ENCODE data around the gene FNDC11.

Gene FNDC11

GRCh38 chr20:63591147-63591533, 37.2 kb downstream of the FNDC11 start:
- Histone ChIP-seq H3K9ac (ENCODE audit: insufficient read length, low read depth) (no peak overlapping the region), H3K27me3 (ENCODE audit: insufficient read depth, insufficient read length) (no peaks in the 10 kb centered on the region), H3K36me3 (ENCODE audit: insufficient read depth, insufficient read length, low read length) (peaks cover 70% of the 10 kb centered on the region), H3K4me1 (ENCODE audit: insufficient read depth, insufficient read length) (peaks cover 21% of the 10 kb centered on the region), H3K9me3 (ENCODE audit: insufficient read depth, low read length) (no peaks in the 10 kb centered on the region), H3K4me3 (ENCODE audit: insufficient read length, low read depth) (no peak overlapping the region)
- no peak for DNase-seq (ENCODE audit: low read depth, low spot score)
- TF ChIP-seq YY1 (IDR thresholded peaks at IDR 0.05; ENCODE audit: insufficient read depth, insufficient read length) (no peak), SUZ12 (IDR thresholded peaks at IDR 0.05; ENCODE audit: extremely low read depth, insufficient read depth, insufficient read length) (no peak), ZNF274 (IDR thresholded peaks at IDR 0.05; ENCODE audit: low read depth, low read length) (no peak)

DNA sequence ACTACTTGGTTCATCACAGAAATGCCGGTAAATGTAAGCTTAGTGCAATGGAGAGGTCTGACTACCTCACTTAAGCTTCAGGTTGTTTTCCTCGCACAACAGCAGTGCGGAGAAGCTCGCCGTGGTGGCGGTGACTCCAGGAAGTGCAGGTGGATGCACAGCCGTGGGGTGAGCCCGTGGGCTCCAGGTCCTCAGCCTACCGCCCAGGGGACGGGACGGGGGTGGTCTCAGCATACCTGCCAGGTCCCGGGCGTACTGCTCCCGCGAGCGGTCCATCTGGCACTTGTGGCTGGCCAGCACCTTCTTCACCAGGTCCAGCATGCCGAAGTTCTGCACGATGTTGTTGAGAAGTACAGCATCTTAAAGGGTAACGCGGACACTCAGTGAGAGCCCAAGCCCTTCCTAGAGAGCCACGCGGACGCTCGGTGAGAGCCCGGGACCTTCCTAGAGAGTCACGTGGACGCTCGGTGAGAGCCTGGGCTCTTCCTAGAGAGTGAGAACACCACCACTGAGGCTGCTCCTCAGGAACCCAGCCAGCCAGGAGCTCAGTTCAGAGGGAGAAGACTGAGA, 37.9 kb downstream of the FNDC11 start:
- Histone ChIP-seq H3K27me3 (ENCODE audit: insufficient read depth, insufficient read length) (no peaks in the 10 kb centered on the region), H3K9ac (ENCODE audit: insufficient read length, low read depth) (peak overlapping the region; percentile 3), H3K4me1 (ENCODE audit: insufficient read depth, insufficient read length) (peaks cover 18% of the 10 kb centered on the region), H3K36me3 (ENCODE audit: insufficient read depth, insufficient read length, low read length) (peaks cover 72% of the 10 kb centered on the region), H3K9me3 (ENCODE audit: insufficient read depth, low read length) (no peaks in the 10 kb centered on the region), H3K4me3 (ENCODE audit: insufficient read length, low read depth) (no peak overlapping the region)
- TF ChIP-seq ZNF274 (IDR thresholded peaks at IDR 0.05; ENCODE audit: low read depth, low read length) (no peak), SUZ12 (IDR thresholded peaks at IDR 0.05; ENCODE audit: extremely low read depth, insufficient read depth, insufficient read length) (no peak), YY1 (IDR thresholded peaks at IDR 0.05; ENCODE audit: insufficient read depth, insufficient read length) (no peak)
- no peak for DNase-seq (ENCODE audit: low read depth, low spot score)

DNA sequence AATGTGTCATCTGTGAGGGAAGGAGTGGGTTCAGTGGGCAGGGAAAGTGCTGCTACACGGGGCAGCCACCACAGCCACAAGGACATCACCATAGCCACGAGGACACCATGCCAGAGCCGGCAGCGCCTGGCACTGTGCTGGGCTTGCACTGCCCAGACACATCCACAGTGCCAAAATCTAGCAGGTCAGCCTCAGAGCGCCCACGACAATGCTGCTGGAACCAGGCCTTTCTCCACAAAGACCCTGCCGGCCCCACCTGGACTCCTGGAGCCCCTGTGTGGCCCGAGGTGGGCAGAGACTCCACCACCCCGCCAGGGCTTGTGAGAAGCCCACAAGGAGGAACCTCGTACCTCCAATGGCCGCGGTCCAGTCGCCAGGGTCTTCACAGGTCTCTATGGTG, 38.7 kb downstream of the FNDC11 start:
- Histone ChIP-seq H3K9me3 (ENCODE audit: insufficient read depth, low read length) (no peaks in the 10 kb centered on the region), H3K4me3 (ENCODE audit: insufficient read length, low read depth) (no peak overlapping the region), H3K4me1 (ENCODE audit: insufficient read depth, insufficient read length) (peaks cover 12% of the 10 kb centered on the region), H3K9ac (ENCODE audit: insufficient read length, low read depth) (no peak overlapping the region), H3K27me3 (ENCODE audit: insufficient read depth, insufficient read length) (no peaks in the 10 kb centered on the region), H3K36me3 (ENCODE audit: insufficient read depth, insufficient read length, low read length) (peaks cover 75% of the 10 kb centered on the region)
- TF ChIP-seq YY1 (IDR thresholded peaks at IDR 0.05; ENCODE audit: insufficient read depth, insufficient read length) = no peak
- TF ChIP-seq ZNF274 (IDR thresholded peaks at IDR 0.05; ENCODE audit: low read depth, low read length) = no peak
- TF ChIP-seq SUZ12 (IDR thresholded peaks at IDR 0.05; ENCODE audit: extremely low read depth, insufficient read depth, insufficient read length) = no peak
- no peak for DNase-seq (ENCODE audit: low read depth, low spot score)

- Histone ChIP-seq H3K9me3 (ENCODE audit: insufficient read depth, low read length) (no peaks in the 10 kb centered on the region), H3K4me3 (ENCODE audit: insufficient read length, low read depth) (no peak overlapping the region), H3K27me3 (ENCODE audit: insufficient read depth, insufficient read length) (no peaks in the 10 kb centered on the region), H3K36me3 (ENCODE audit: insufficient read depth, insufficient read length, low read length) (peaks cover 81% of the 10 kb centered on the region), H3K4me1 (ENCODE audit: insufficient read depth, insufficient read length) (peaks cover 9% of the 10 kb centered on the region), H3K9ac (ENCODE audit: insufficient read length, low read depth) (no peak overlapping the region)
- no peak for TF ChIP-seq SUZ12 (IDR thresholded peaks at IDR 0.05; ENCODE audit: extremely low read depth, insufficient read depth, insufficient read length)
- TF ChIP-seq YY1 (IDR thresholded peaks at IDR 0.05; ENCODE audit: insufficient read depth, insufficient read length) = no peak
- no peak for TF ChIP-seq ZNF274 (IDR thresholded peaks at IDR 0.05; ENCODE audit: low read depth, low read length)
- DNase-seq (ENCODE audit: low read depth, low spot score) = no peak
Observed at GRCh38 chr20:63594043-63594561, 40.1 kb downstream of the FNDC11 start.

GRCh38 chr20:63595416-63596127, 41.6 kb downstream of the FNDC11 start:
- no peak overlapping the region for H3K9ac ChIP-seq (ENCODE audit: insufficient read length, low read depth)
- H3K4me3 ChIP-seq (ENCODE audit: insufficient read length, low read depth) = no peak overlapping the region
- peaks cover 9% of the 10 kb centered on the region for H3K4me1 ChIP-seq (ENCODE audit: insufficient read depth, insufficient read length)
- H3K9me3 ChIP-seq (ENCODE audit: insufficient read depth, low read length) = no peaks in the 10 kb centered on the region
- TF ChIP-seq SUZ12 (IDR thresholded peaks at IDR 0.05; ENCODE audit: extremely low read depth, insufficient read depth, insufficient read length) (no peak), ZNF274 (IDR thresholded peaks at IDR 0.05; ENCODE audit: low read depth, low read length) (no peak), YY1 (IDR thresholded peaks at IDR 0.05; ENCODE audit: insufficient read depth, insufficient read length) (no peak)
- no peak for DNase-seq (ENCODE audit: low read depth, low spot score)
- peaks cover 73% of the 10 kb centered on the region for H3K36me3 ChIP-seq (ENCODE audit: insufficient read depth, insufficient read length, low read length)
- no peaks in the 10 kb centered on the region for H3K27me3 ChIP-seq (ENCODE audit: insufficient read depth, insufficient read length)

DNA sequence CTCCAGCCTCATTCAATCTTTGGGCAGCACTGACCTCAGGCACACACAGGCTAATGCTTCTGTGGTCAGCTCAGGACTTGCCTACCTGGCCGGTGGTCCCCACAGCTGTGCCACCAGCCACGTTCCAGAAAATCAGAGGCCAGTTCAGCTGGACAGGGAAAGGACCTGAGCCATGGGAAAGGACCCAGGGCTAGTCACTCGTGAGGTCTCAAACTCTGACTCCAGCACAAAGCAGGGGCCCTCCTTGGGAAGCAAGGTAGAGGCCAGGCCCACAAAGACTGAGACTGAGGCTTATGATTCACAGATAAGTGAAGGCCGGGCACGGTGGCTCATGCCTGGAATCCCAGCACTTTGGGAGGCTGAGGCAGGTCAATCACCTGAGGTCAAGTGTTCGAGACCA, 42.5 kb downstream of the FNDC11 start:
- no peak overlapping the region for H3K4me3 ChIP-seq (ENCODE audit: insufficient read length, low read depth)
- no peak for TF ChIP-seq YY1 (IDR thresholded peaks at IDR 0.05; ENCODE audit: insufficient read depth, insufficient read length)
- TF ChIP-seq ZNF274 (IDR thresholded peaks at IDR 0.05; ENCODE audit: low read depth, low read length) = no peak
- TF ChIP-seq SUZ12 (IDR thresholded peaks at IDR 0.05; ENCODE audit: extremely low read depth, insufficient read depth, insufficient read length) = no peak
- H3K9me3 ChIP-seq (ENCODE audit: insufficient read depth, low read length) = no peaks in the 10 kb centered on the region
- H3K9ac ChIP-seq (ENCODE audit: insufficient read length, low read depth) = no peak overlapping the region
- H3K36me3 ChIP-seq (ENCODE audit: insufficient read depth, insufficient read length, low read length) = peaks cover 75% of the 10 kb centered on the region
- DNase-seq (ENCODE audit: low read depth, low spot score) = no peak
- peaks cover 9% of the 10 kb centered on the region for H3K4me1 ChIP-seq (ENCODE audit: insufficient read depth, insufficient read length)
- no peaks in the 10 kb centered on the region for H3K27me3 ChIP-seq (ENCODE audit: insufficient read depth, insufficient read length)

Measured in NT2/D1 (cell line).